ENCODE measurements around the gene FN3K. TPM values are rescaled to one million over a fixed set of nuclear protein-coding genes. Genes with fewer than 3 reads are reported as not detected.
"Not testable (repeated sequence)": the region's sequence is repeated elsewhere in the genome, so short reads cannot be mapped to it uniquely, and the experiment has no call there.

Gene FN3K
- total and polyA plus RNA-seq, 5 donors = 43.2 to 66.8 (median 60.3) TPM

DNA sequence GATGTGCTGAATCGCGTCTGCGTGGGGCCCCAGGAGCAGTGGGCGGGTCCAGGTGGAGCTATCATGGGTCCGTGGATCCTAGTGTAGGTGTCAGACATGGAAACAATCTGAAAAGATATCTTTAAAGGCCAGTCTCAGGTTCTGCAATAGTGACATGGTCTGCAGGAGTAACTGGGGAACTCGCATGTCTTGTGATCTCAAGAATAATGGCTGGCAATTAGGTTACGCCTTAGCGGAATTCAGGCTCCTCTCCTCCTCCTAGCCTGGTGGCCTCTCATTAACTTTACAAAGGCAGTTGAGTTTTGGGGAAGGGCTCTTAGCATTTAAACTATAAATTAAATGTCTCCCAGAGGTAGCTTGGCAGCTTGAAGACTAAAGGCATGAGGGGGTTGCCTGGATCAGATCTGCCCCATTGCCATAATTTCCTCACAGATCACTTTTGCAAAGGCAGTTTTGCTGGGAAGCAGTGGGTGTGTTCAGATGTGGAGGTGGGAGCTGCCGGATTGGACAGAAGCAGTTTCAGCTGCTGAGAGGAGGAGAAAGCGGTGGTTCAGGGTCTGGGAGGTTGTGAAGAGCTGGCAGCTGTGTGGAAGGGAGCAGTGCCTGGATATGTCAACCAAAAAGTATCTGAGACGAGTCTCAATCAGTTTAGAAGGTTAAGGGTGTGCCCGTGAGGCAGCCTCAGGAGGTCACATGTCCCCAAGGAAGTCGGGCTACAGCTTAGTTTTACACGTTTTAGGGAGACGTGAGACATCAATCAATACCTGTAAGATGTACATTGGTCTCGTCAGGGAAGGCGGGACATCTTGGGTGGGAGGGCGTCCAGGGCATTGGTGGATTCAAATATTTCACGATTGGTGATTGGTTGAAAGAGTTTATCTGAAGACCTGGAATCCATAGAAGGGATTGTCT lies 19.1 kb downstream of the FN3K start:
- DNase-seq (no peak), ATAC-seq (no peak)
- WGBS = 89% methylated on average over 19 of the region's 19 CpGs
- no peak overlapping the region for H3K4me3 ChIP-seq (ENCODE audit: low read length)
- peaks cover 3% of the 10 kb centered on the region for H3K4me1 ChIP-seq (ENCODE audit: control insufficient read depth, insufficient read depth, low read length)
- H3K27me3 ChIP-seq (ENCODE audit: control insufficient read depth, insufficient read depth) = no peaks in the 10 kb centered on the region
- intact Hi-C loops (cut with DNase I) = loop anchor here in 1 of 4 donors (10.0 kb wide), 1 partner anchor 90 kb away; no protein-coding TSS in a partner anchor
- H3K9me3 ChIP-seq (ENCODE audit: control insufficient read depth, low read length) = no peaks in the 10 kb centered on the region
- H3K27ac ChIP-seq (ENCODE audit: low read length) = no peak overlapping the region

DNA sequence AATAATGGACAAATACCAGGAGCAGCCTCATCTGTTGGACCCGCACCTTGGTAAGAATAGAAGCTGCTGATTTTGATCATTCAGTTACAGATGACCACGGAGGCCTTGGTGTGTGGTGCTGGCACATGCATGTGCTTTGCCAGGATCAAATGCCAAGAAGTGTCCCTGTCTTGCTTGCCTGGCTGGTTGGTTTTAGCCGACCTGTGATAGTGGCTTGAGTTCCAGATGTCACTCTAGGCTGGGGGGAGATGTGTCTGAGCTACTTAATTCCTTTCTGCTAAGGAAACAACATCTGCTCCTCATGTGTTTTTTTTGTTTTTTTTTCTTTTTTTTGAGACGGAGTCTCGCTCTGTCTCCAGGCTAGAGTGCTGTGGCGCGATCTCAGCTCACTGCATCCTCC lies 20.8 kb downstream of the FN3K start:
- Histone ChIP-seq H3K4me1 (ENCODE audit: control insufficient read depth, insufficient read depth, low read length) (peaks cover 3% of the 10 kb centered on the region), H3K9me3 (ENCODE audit: control insufficient read depth, low read length) (no peaks in the 10 kb centered on the region), H3K4me3 (ENCODE audit: low read length) (no peak overlapping the region), H3K27me3 (ENCODE audit: control insufficient read depth, insufficient read depth) (no peaks in the 10 kb centered on the region), H3K27ac (ENCODE audit: low read length) (no peak overlapping the region)
- WGBS = 84% methylated on average over 7 of the region's 7 CpGs
- ATAC-seq (no peak), DNase-seq (no peak)
- intact Hi-C loops (cut with DNase I) = loop anchor here in 1 of 4 donors (10.0 kb wide), 1 partner anchor 91 kb away; no protein-coding TSS in a partner anchor

DNA sequence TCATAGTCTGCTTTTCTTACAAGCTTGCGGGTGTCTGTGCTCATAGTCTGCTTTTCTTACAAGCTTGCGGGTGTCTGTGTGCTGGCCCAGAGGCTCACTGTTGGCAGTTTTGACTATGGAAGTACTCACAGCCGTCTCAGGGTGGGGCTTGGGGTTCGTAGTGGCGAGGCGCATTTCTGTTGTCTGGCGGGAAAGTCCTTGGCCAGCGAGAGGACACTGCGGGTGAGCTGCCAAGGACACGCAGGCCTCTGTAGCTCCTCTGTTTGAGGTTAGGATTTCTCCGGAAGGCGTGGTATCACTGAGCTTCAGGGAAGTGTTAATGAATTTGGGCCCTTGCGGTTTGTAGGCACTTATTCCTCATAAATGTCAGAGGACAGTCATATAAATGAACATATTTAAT lies 30.0 kb downstream of the FN3K start:
- no peaks in the 10 kb centered on the region for H3K4me1 ChIP-seq (ENCODE audit: control insufficient read depth, insufficient read depth, low read length)
- no peak overlapping the region for H3K4me3 ChIP-seq (ENCODE audit: low read length)
- H3K27me3 ChIP-seq (ENCODE audit: control insufficient read depth, insufficient read depth) = no peaks in the 10 kb centered on the region
- DNase-seq (no peak), ATAC-seq (peak; percentile 41 to 51)
- WGBS = 70% methylated on average over 13 of the region's 13 CpGs
- no peak overlapping the region for H3K27ac ChIP-seq (ENCODE audit: low read length)
- intact Hi-C loops (cut with DNase I) = loop anchor here in 1 of 4 donors (5.0 kb wide), 1 partner anchor 98 kb away; no protein-coding TSS in a partner anchor
- H3K9me3 ChIP-seq (ENCODE audit: control insufficient read depth, low read length) = no peaks in the 10 kb centered on the region

DNA sequence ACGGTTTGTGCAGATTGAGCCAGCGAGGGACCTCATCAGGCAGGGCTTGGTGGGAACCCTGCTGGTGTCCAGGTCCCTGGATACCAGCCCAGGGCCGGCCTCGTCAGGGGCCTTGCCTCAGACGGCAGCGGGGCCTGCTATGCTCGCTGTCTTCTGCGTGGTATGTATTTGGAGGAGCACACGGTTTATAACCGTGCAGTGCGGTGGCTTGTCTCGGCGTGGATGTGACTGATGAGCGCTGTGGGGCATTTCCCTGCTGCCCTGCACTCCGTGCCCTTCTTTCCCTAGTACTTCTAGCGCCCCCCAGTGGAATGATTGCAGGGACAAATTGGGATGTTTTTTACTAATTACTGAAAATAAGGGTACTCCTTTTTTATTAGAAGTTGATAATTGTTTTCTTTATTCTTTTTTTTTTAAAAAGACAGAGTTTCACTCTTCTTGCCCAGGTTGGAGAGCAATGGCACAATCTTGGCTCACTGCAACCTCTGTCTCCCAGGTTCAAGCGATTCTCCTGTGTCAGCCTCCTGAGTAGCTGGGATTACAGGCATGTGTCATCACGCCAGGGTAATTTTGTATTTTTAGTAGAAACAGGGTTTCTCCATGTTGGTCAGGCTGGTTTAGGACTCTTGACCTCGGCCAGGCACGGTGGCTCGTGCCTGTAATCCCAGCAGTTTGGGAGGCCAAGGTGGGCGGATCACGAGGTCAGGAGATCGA lies 31.8 kb downstream of the FN3K start:
- intact Hi-C loops (cut with DNase I) = loop anchor here in 1 of 4 donors (5.0 kb wide), 1 partner anchor 100 kb away; no protein-coding TSS in a partner anchor
- 72% methylated on average over 24 of the region's 24 CpGs for WGBS
- H3K9me3 ChIP-seq (ENCODE audit: control insufficient read depth, low read length) = no peaks in the 10 kb centered on the region
- H3K27ac ChIP-seq (ENCODE audit: low read length) = no peak overlapping the region
- H3K4me1 ChIP-seq (ENCODE audit: control insufficient read depth, insufficient read depth, low read length) = no peaks in the 10 kb centered on the region
- H3K27me3 ChIP-seq (ENCODE audit: control insufficient read depth, insufficient read depth) = no peaks in the 10 kb centered on the region
- peak; percentile 56 to 68 for ATAC-seq
- no peak for DNase-seq
- H3K4me3 ChIP-seq (ENCODE audit: low read length) = no peak overlapping the region

DNA sequence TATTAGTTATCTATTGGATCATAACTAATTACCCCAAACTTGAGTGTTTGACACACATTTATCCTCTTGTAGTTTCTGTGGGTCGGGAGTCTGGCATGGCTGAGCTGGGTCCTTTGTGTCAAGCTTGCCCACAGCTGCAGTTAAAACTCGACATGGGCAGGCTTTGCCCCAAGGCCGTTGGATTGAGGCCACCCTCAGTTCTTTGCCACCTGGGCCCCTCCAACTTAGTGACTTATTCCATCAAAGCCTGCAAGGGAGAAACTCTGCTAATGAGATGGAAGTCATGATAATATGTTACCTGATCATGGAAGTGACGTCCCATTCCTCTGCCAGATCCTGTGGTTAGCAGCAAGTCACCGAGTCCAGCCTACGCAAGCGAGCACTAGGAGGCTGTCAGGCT lies 33.6 kb downstream of the FN3K start:
- WGBS = 96% methylated on average over 7 of the region's 7 CpGs
- H3K27me3 ChIP-seq (ENCODE audit: control insufficient read depth, insufficient read depth) = no peaks in the 10 kb centered on the region
- no peaks in the 10 kb centered on the region for H3K9me3 ChIP-seq (ENCODE audit: control insufficient read depth, low read length)
- no peak overlapping the region for H3K4me3 ChIP-seq (ENCODE audit: low read length)
- DNase-seq (no peak), ATAC-seq (no peak)
- no peaks in the 10 kb centered on the region for H3K4me1 ChIP-seq (ENCODE audit: control insufficient read depth, insufficient read depth, low read length)
- intact Hi-C loops (cut with DNase I) = loop anchor here in 1 of 4 donors (5.0 kb wide), 1 partner anchor 102 kb away; no protein-coding TSS in a partner anchor
- H3K27ac ChIP-seq (ENCODE audit: low read length) = no peak overlapping the region

DNA sequence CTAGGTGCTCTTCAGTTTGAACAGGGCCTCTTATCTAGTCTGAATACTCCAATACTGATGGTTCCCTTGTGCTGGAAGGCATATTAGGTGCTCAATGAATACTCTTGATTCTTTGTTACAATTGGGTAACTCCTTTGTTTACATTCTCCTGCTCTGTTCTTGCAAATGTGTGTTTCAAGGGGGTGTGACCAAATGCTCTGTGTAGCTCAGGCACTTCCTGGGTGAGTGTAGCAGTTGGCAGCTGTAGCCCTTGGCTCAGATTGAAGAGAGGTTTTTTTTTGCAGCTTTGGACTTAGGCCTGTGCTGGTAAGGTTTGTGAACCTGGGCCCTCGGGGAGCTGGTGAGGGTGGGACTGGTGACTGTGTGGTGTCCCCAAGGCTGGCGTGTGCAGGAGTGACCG lies 36.6 kb downstream of the FN3K start:
- WGBS = 94% methylated on average over 3 of the region's 3 CpGs
- H3K27me3 ChIP-seq (ENCODE audit: control insufficient read depth, insufficient read depth) = no peaks in the 10 kb centered on the region
- no peak for ATAC-seq
- H3K4me3 ChIP-seq (ENCODE audit: low read length) = no peak overlapping the region
- no peak overlapping the region for H3K27ac ChIP-seq (ENCODE audit: low read length)
- no peaks in the 10 kb centered on the region for H3K4me1 ChIP-seq (ENCODE audit: control insufficient read depth, insufficient read depth, low read length)
- no peaks in the 10 kb centered on the region for H3K9me3 ChIP-seq (ENCODE audit: control insufficient read depth, low read length)
- intact Hi-C loops (cut with DNase I) = loop anchor here in 1 of 4 donors (10.0 kb wide), 2 partner anchors 107 to 417 kb away; partner anchors contain the start of gene TEX19
- DNase-seq = no peak

DNA sequence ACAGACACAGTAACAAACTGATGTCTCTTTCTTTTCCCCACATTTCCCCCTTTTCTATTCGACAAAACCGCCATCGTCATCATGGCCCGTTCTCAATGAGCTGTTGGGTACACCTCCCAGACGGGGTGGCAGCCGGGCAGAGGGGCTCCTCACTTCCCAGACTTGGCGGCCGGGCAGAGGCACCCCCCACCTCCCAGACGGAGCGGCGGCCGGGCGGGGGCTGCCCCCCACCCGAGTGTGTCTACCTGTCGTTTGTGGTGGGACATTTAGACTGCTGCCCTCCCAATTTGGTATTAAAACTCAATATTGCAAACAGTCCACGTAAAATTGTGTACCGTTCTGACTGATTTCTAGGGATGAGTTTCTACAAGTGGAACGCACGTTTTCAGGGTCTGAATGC lies 39.0 kb downstream of the FN3K start:
- ATAC-seq; H3K9me3 ChIP-seq (ENCODE audit: control insufficient read depth, low read length); DNase-seq; H3K27me3 ChIP-seq (ENCODE audit: control insufficient read depth, insufficient read depth); H3K4me3 ChIP-seq (ENCODE audit: low read length); H3K4me1 ChIP-seq (ENCODE audit: control insufficient read depth, insufficient read depth, low read length); H3K27ac ChIP-seq (ENCODE audit: low read length): not testable (repeated sequence)
- 85% methylated on average over 19 of the region's 19 CpGs for WGBS
- intact Hi-C loops (cut with DNase I) = loop anchor here in 1 of 4 donors (10.0 kb wide), 2 partner anchors 110 to 420 kb away; partner anchors contain the start of gene TEX19

DNA sequence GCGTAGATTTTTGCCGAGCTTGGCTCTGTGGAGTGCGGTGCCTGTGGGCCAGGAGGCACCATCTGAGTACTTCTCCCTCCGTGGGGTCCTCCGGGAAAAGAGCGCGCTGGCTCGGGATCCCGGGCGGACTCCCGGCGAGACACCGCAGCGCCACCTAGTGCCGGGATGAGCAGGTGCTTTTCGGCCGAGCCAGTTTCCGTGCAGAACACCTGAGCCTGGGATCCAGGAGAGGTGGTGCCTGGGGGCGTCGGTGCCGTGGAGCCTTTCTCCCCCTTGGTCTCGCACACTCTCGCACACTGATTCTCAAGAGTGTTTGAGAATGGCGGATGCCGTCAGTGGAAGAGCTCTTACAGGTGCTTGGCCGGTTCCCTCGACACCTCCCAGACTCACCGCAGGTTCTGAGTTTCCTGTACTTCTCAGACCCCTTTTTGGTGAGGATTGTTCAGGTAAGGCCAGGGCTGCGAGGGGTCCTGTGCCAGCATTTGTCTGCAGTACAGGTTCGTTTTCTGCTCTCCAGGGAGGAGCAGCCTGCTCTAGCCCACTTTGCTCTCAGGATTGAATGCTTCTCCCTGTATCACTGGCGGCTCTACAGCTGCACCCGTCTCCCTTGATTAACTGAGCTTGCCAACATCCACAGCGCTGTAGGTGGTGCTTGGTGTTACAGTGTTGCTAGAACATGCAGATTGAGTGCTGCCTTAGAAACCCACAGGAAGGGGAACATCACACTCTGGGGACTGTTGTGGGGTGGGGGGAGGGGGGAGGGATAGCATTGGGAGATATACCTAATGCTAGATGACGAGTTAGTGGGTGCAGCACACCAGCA lies 39.8 kb downstream of the FN3K start:
- peak; percentile 44 to 60 for ATAC-seq
- Histone ChIP-seq H3K4me1 (ENCODE audit: control insufficient read depth, insufficient read depth, low read length) (no peaks in the 10 kb centered on the region), H3K4me3 (ENCODE audit: low read length) (no peak overlapping the region), H3K27me3 (ENCODE audit: control insufficient read depth, insufficient read depth) (no peaks in the 10 kb centered on the region), H3K27ac (ENCODE audit: low read length) (no peak overlapping the region), H3K9me3 (ENCODE audit: control insufficient read depth, low read length) (no peaks in the 10 kb centered on the region)
- intact Hi-C loops (cut with DNase I) = loop anchor here in 1 of 4 donors (10.0 kb wide), 2 partner anchors 110 to 420 kb away; partner anchors contain the start of gene TEX19
- WGBS = 38% methylated on average over 33 of the region's 34 CpGs
- DNase-seq = peak; percentile 73 to 90 (median 88)

DNA sequence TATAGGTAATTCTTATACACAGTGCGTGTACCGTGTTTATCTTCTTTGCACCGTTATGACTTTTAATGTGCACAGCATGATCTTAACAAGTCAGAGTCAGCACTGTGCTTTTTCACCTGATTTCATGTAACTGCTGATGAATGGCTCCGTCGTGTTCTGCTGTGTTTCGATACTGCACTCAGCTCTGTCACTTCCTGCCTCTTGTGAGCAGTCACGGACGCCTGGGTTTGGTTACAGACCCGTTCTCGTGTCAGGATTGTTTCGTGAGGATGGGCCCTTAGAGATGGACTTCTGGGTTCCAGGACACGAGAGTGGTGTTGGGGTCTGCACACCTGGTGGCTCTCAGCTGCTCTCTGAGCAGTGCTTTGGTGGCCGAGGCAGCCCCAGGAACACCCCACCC lies 41.0 kb downstream of the FN3K start:
- no peak overlapping the region for H3K4me3 ChIP-seq (ENCODE audit: low read length)
- H3K9me3 ChIP-seq (ENCODE audit: control insufficient read depth, low read length) = no peaks in the 10 kb centered on the region
- intact Hi-C loops (cut with DNase I) = loop anchor here in 1 of 4 donors (10.0 kb wide), 2 partner anchors 112 to 422 kb away; partner anchors contain the start of gene TEX19
- no peak for DNase-seq
- WGBS = 93% methylated on average over 13 of the region's 13 CpGs
- no peaks in the 10 kb centered on the region for H3K4me1 ChIP-seq (ENCODE audit: control insufficient read depth, insufficient read depth, low read length)
- no peaks in the 10 kb centered on the region for H3K27me3 ChIP-seq (ENCODE audit: control insufficient read depth, insufficient read depth)
- ATAC-seq = no peak
- H3K27ac ChIP-seq (ENCODE audit: low read length) = no peak overlapping the region

DNA sequence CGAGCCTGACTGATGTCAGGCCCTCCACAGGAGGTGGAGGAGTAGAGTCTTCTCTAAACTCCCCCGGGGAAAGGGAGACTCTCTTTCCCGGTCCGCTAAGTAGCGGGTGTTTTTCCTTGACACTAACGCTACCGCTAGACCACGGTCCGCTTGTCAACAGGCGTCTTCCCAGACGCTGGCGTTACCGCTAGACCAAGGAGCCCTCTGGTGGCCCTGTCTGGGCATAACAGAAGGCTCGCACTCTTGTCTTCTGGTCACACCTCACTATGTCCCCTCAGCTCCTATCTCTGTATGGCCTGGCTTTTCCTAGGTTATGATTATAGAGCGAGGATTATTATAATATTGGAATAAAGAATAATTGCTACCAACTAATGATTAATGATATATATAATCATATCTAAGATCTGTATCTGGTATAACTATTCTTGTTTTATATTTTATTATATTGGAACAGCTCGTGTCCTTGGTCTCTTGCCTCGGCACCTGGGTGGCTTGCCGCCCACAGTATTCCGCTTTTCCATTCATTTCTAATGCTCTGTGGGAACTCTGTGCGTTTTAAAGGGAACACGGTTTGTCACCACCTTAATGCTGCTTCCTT lies 42.5 kb downstream of the FN3K start:
- intact Hi-C loops (cut with DNase I) = loop anchor here in 1 of 4 donors (10.0 kb wide), 2 partner anchors 113 to 423 kb away; partner anchors contain the start of gene TEX19
- DNase-seq; H3K4me1 ChIP-seq (ENCODE audit: control insufficient read depth, insufficient read depth, low read length); ATAC-seq; H3K27ac ChIP-seq (ENCODE audit: low read length); H3K4me3 ChIP-seq (ENCODE audit: low read length); H3K9me3 ChIP-seq (ENCODE audit: control insufficient read depth, low read length); H3K27me3 ChIP-seq (ENCODE audit: control insufficient read depth, insufficient read depth): not testable (repeated sequence)
- 72% methylated on average over 20 of the region's 21 CpGs for WGBS
